ENCODE results near the gene FBLN2.

GRCh38 chr3:13568515-13569028 lies 19.6 kb downstream of the FBLN2 start:
- TF ChIP-seq CTCF (conservative IDR thresholded peaks at IDR 0.05; ENCODE audit: low read depth, low read length) (no peak), CHD1 (IDR thresholded peaks at IDR 0.05; ENCODE audit: low read depth, low read length) (no peak), MAZ (IDR thresholded peaks at IDR 0.05; ENCODE audit: borderline replicate concordance, low read depth, low read length) (no peak), POLR2A (IDR thresholded peaks at IDR 0.05; ENCODE audit: low read depth, low read length) (no peak), RFX5 (IDR thresholded peaks at IDR 0.05; ENCODE audit: low read depth, low read length) (no peak), MAFK (IDR thresholded peaks at IDR 0.05; ENCODE audit: low read depth, low read length) (no peak), ELK1 (IDR thresholded peaks at IDR 0.05; ENCODE audit: borderline replicate concordance, low read depth, low read length) (no peak), NFE2L2 (IDR thresholded peaks at IDR 0.05; ENCODE audit: low read depth, low read length) (no peak)

Measured in IMR-90 (cell line).